ENCODE results near the gene ZNF678.

Gene ZNF678

GRCh38 chr1:227632325-227632724, 69.0 kb downstream of the ZNF678 start:
- TF ChIP-seq, protein P1, sequence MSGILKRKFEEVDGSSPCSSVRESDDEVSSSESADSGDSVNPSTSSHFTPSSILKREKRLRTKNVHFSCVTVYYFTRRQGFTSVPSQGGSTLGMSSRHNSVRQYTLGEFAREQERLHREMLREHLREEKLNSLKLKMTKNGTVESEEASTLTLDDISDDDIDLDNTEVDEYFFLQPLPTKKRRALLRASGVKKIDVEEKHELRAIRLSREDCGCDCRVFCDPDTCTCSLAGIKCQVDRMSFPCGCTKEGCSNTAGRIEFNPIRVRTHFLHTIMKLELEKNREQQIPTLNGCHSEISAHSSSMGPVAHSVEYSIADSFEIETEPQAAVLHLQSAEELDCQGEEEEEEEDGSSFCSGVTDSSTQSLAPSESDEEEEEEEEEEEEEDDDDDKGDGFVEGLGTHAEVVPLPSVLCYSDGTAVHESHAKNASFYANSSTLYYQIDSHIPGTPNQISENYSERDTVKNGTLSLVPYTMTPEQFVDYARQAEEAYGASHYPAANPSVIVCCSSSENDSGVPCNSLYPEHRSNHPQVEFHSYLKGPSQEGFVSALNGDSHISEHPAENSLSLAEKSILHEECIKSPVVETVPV (CRISPR knock-in tag; IDR thresholded peaks at IDR 0.05), result no peak
- TF ChIP-seq ZNF8 (CRISPR knock-in tag; IDR thresholded peaks at IDR 0.05) (no peak), TOX (CRISPR knock-in tag; IDR thresholded peaks at IDR 0.05; ENCODE audit: borderline replicate concordance) (no peak), RARB (CRISPR knock-in tag; IDR thresholded peaks at IDR 0.05) (no peak)

DNA sequence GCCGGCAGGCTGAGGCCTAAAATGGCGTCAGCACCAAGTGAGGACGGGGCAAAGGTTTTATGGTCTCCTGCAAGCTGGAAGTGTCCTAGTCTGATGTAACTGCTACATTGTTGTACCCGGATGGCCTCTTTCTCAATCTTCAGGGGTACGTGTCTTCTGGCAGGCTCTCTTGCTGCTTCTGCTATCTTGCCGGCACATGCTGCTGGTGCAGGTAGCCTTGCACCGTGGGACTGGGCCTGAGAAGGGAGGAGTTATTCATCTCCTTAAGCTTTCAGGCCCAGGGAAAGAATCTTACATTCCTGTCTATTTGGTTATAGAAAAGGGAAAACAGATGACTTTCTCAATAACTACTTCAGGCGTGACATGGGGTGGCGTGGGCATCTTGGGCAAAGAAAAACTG, 72.2 kb downstream of the ZNF678 start:
- no peak for TF ChIP-seq ZFP3 (CRISPR knock-in tag; IDR thresholded peaks at IDR 0.05)
- TF ChIP-seq ESRRG (CRISPR knock-in tag; IDR thresholded peaks at IDR 0.05), result no peak
- no peak for TF ChIP-seq ZC3H10 (CRISPR knock-in tag; IDR thresholded peaks at IDR 0.05)
- no peak for TF ChIP-seq ZNF565 (CRISPR knock-in tag; conservative IDR thresholded peaks at IDR 0.05; ENCODE audit: low read depth)
- TF ChIP-seq, protein P2, sequence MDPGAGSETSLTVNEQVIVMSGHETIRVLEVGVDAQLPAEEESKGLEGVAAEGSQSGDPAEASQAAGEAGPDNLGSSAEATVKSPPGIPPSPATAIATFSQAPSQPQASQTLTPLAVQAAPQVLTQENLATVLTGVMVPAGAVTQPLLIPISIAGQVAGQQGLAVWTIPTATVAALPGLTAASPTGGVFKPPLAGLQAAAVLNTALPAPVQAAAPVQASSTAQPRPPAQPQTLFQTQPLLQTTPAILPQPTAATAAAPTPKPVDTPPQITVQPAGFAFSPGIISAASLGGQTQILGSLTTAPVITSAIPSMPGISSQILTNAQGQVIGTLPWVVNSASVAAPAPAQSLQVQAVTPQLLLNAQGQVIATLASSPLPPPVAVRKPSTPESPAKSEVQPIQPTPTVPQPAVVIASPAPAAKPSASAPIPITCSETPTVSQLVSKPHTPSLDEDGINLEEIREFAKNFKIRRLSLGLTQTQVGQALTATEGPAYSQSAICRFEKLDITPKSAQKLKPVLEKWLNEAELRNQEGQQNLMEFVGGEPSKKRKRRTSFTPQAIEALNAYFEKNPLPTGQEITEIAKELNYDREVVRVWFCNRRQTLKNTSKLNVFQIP (CRISPR knock-in tag; IDR thresholded peaks at IDR 0.05; ENCODE audit: borderline replicate concordance, low read depth), result no peak
- no peak for TF ChIP-seq ZNF70 (CRISPR knock-in tag; IDR thresholded peaks at IDR 0.05)
- TF ChIP-seq PATZ1 (CRISPR knock-in tag; IDR thresholded peaks at IDR 0.05; ENCODE audit: borderline replicate concordance), result no peak
- TF ChIP-seq OSR1 (CRISPR knock-in tag; IDR thresholded peaks at IDR 0.05), result no peak
- ATAC-seq, result no peak

More at GRCh38 chr1:227632325-227632724, 69.0 kb downstream of the ZNF678 start:
- ATAC-seq, result no peak

- ATAC-seq, result no peak
- no peak for TF ChIP-seq ZFP30 (CRISPR knock-in tag; IDR thresholded peaks at IDR 0.05)
- TF ChIP-seq ZFP3 (CRISPR knock-in tag; IDR thresholded peaks at IDR 0.05), result no peak
- no peak for TF ChIP-seq PPARA (CRISPR knock-in tag; IDR thresholded peaks at IDR 0.05; ENCODE audit: borderline replicate concordance)
- TF ChIP-seq RARB (CRISPR knock-in tag; IDR thresholded peaks at IDR 0.05), result no peak
- no peak for TF ChIP-seq PATZ1 (CRISPR knock-in tag; IDR thresholded peaks at IDR 0.05; ENCODE audit: borderline replicate concordance)
- no peak for TF ChIP-seq TCF4 (CRISPR knock-in tag; IDR thresholded peaks at IDR 0.05; ENCODE audit: borderline replicate concordance)
- TF ChIP-seq, protein P3, sequence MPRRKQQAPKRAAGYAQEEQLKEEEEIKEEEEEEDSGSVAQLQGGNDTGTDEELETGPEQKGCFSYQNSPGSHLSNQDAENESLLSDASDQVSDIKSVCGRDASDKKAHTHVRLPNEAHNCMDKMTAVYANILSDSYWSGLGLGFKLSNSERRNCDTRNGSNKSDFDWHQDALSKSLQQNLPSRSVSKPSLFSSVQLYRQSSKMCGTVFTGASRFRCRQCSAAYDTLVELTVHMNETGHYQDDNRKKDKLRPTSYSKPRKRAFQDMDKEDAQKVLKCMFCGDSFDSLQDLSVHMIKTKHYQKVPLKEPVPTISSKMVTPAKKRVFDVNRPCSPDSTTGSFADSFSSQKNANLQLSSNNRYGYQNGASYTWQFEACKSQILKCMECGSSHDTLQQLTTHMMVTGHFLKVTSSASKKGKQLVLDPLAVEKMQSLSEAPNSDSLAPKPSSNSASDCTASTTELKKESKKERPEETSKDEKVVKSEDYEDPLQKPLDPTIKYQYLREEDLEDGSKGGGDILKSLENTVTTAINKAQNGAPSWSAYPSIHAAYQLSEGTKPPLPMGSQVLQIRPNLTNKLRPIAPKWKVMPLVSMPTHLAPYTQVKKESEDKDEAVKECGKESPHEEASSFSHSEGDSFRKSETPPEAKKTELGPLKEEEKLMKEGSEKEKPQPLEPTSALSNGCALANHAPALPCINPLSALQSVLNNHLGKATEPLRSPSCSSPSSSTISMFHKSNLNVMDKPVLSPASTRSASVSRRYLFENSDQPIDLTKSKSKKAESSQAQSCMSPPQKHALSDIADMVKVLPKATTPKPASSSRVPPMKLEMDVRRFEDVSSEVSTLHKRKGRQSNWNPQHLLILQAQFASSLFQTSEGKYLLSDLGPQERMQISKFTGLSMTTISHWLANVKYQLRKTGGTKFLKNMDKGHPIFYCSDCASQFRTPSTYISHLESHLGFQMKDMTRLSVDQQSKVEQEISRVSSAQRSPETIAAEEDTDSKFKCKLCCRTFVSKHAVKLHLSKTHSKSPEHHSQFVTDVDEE (CRISPR knock-in tag; IDR thresholded peaks at IDR 0.05), result no peak
- no peak for TF ChIP-seq GLIS3 (CRISPR knock-in tag; IDR thresholded peaks at IDR 0.05)
- TF ChIP-seq, protein P4, sequence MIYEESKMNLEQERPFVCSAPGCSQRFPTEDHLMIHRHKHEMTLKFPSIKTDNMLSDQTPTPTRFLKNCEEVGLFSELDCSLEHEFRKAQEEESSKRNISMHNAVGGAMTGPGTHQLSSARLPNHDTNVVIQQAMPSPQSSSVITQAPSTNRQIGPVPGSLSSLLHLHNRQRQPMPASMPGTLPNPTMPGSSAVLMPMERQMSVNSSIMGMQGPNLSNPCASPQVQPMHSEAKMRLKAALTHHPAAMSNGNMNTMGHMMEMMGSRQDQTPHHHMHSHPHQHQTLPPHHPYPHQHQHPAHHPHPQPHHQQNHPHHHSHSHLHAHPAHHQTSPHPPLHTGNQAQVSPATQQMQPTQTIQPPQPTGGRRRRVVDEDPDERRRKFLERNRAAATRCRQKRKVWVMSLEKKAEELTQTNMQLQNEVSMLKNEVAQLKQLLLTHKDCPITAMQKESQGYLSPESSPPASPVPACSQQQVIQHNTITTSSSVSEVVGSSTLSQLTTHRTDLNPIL (CRISPR knock-in tag; IDR thresholded peaks at IDR 0.05; ENCODE audit: low read depth), result no peak
- TF ChIP-seq OSR1 (CRISPR knock-in tag; IDR thresholded peaks at IDR 0.05), result no peak
- no peak for TF ChIP-seq SNAI2 (CRISPR knock-in tag; IDR thresholded peaks at IDR 0.05)
Measured at GRCh38 chr1:227654431-227654830, 91.1 kb downstream of the ZNF678 start.
